NCI-H82 treated with DMSO at 0.1 percent for 48 hours (cell line): ENCODE data around the gene MMD2.
A peak's percentile ranks its signal among the peaks of the same experiment; 100 is the strongest.
"Not testable (repeated sequence)": the region's sequence is repeated elsewhere in the genome, so short reads cannot be mapped to it uniquely, and the experiment has no call there.

ENCODE experiments used
- DNase-seq: peaks from one replicate; lab custom pipeline; 2025; ENCODE audit not compliant: unreplicated experiment; lab: John Stamatoyannopoulos, UW

MMD2 gene, protein sequence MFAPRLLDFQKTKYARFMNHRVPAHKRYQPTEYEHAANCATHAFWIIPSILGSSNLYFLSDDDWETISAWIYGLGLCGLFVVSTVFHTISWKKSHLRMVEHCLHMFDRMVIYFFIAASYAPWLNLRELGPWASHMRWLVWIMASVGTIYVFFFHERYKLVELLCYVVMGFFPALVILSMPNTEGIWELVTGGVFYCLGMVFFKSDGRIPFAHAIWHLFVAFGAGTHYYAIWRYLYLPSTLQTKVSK

DNA sequence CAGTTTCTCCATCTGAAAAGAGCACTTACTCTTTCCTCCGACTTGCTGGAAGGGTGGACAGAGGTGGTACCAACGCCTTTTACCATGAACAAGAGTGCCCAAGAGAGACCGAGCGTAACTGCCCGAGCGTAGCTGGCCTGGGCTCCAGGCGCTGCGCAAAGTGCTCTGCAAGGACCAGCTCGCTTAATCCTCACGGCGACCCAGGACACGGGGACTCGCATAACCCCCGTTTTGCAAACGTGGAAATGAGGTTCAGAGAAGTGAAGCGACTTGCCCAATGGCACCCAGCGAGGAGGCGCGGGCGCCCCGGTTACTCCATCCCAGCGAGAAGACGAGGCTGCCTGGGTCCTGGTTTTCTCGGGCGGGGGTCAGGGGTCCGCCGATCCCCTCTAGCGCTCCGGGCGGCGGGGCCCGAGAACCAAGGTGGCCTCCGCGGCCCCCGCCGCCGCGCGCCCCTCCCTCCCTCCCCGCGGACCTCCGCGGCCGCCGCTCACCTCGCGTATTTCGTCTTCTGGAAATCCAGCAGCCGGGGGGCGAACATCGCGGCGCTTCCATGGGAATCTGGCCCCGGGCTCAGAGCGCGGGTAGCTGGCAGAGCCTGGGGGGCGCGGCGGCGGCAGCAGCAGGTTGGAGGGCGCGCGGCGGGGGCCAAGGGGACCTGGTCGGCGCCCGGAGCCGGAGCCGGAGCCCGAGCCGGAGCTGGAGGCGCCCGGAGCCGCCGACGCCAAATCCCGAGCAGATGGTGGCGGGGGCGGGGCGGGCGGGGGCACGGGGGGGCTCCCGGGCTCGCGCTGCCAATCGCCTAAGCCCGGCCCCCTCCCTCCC lies at the start of gene MMD2:
MMD2 (minus strand) TSS at position 711 of the 825 bp plus-strand sequence; CDS start at position 541, 170 bp downstream.
- DNase-seq = peak; percentile 23

DNA sequence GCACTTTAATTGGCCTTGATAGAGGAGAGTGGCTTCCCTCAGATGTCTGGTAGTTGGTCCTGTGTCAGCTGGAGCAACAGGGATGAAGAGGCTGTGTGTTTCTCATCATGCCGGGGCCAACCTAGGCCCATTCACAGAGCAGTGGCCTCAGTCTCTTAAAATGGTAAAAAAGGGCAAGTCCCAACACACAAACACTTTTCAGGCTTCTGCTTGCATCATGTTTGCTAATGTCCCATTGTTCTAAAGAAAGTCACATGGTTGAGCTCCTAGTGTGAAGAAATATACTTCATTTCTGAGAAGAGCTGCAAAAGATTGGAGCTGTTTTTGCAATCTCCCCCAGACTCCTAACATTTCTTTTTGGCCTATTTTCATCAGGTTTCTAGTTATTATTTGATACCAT lies 46.1 kb upstream of the MMD2 start:
- no peak for DNase-seq

DNA sequence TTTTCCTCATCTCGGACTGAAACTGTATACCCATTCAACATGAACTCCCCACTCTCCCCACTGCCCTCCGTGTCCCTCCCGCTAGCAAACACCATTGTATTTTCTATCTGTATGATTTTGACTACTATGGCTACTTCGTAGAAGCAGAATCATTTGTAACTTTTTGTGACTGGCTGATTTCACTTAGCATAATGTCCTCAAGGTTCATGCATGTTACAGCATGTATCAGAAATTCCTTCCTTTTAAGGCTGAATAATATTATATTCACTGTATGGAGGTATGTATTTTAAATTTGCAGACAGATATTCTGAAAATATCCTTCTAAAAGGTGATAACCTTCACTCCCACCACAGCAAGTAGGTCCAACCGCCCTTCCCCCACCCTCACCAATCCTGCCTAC lies 42.9 kb upstream of the MMD2 start:
- no peak for DNase-seq

DNA sequence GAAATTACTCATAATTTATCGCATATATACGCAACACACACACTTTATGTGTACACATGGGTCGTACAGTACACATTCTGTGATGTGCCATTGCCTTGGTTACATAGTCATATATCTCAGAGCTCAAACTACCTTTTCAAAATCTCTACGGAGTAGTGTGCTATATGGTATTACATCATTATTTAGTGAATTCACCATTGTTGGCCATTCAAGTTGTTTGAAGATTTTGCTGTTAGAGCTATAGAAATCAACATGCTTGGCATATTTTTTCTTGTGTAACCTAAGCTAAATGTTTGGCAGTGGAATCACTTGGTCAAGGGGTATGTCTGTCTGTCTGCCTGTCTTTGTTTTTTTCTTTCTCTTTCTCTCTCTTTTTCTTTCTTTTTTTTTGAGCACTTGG lies 42.0 kb upstream of the MMD2 start:
- DNase-seq = no peak

DNA sequence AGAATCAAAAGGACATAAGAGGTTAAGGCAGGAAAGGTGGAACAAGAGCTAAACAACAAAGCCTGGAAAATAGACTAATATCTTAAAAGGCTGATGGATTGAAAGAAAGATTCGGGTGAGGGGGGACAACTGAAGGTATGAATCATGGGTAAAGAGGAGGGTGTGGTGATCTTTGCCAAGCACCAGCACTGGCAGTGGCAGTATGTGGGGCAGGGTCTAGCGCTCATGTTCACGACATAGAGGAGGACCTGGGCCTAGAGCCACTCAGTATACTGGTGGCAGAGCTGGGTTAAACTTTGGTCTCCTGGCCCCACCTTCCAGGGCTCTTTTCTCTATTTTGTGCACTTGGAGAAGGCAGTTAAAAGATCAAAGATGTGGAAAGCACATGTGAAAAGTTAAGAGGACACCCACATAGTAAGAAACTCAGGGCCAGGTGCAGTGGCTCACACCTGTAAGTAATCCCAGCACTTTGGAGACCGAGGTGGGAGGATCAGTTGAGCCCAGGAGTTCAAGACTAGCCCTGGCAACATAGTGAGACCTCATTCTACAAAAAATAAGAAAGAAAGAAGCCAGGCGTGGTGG lies 40.5 kb upstream of the MMD2 start:
- DNase-seq = no peak

DNA sequence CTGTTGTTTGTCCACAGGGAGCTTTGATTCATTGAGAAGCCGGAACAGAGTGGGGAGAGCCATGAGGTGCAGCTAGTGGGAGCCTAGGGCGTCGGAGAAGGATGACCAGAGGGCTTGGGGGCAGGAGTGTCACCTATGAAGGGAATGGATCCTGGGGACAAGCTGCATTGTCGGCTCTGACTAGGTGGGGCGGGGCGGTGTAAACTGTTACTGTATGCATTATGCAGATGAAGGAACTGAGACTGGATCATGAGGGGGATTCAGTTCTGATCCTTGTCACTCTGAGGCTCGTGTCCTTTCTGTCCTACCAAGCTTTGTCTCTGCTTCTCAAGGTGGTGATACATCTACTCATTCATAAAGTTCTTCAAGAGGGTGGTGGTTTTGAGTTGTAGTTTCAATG lies 39.9 kb upstream of the MMD2 start:
- DNase-seq = no peak

DNA sequence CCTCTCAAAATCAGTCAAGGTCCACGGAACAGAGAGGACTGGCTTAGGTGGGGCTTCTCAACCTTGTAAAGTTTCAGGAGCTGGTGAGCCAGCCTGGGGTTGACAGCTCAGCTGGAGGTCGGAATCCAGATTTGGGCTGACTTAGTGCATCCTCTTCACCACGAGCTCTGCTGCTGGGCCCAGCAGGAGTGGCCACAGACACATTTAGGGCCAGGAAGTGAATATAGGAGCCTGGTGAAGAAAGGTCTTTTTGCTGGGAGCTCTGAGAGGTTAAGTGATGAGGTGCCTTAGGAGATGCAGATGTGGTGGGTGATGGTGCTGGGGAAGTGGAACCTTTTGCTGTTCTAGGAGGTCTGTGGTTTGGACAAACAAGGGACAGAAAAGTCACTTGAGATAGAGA lies 39.3 kb upstream of the MMD2 start:
- no peak for DNase-seq

DNA sequence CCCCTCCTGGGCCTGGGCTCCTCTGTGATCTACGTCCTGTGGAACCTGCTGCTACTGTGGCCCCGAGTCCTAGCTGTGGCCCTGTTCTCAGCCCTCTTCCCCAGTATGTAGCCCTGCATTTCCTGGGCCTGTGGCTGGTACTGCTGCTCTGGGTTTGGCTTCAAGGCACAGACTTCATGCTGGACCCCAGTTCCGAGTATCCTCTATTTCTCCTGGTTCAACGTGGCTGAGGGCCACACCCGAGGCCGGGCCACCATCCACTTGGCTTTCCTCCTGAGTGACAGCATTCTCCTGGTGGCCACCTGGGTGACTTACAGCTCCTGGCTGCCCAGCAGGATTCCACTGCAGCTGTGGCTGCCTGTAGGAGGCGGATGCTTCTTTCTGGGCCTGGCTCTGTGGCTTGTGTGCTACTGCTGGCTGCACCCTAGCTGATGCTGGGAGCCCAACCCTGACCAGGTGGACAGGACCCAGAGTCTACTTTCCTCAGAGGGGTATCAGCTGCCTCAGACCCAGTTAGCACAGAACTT lies 37.8 kb upstream of the MMD2 start:
- no peak for DNase-seq

DNA sequence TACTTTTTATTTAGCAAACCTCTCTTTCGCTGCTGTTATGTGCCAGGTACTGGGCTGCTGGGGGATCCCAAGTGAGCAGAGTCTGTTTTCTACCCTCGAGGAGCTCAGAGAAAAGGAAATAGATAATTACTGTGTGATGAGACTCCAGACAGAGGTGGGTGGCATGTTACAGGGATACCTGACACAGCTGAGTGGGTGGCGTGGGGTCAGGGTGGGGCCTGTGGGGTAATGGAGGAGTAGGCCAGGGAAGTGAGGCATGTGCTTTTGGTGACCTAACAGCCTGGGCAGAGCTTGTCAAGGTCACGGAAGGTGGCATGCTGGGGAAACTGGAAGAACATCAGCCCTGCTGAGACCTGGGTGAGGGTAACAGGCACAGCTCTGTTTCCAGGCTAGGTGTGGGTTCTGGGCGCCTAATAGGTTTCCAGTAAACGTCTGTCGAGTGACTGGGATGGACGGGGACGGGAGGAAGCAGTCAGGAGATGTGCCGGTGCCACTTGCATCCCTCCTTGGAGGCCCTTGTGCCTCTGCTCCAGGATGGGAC lies 36.5 kb upstream of the MMD2 start:
- no peak for DNase-seq

DNA sequence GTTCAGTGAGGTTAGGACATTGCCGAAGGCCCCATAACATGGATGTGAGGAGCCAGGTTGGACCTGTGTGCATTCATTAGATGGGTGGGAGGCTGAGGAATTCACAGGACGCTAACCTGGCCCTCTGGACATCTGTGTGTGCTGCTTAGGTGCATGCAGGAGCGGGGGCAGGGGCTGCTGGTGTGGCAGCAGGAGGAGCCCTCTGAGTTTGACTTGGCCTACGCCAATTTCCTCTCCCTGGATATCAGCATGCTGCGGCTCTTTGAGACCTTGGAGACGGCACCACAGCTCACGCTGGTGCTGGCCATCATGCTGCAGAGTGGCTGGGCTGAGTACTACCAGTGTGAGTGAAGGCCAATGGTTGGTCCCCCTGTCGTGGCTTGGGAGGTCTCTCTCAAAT lies 34.5 kb upstream of the MMD2 start:
- DNase-seq = no peak

DNA sequence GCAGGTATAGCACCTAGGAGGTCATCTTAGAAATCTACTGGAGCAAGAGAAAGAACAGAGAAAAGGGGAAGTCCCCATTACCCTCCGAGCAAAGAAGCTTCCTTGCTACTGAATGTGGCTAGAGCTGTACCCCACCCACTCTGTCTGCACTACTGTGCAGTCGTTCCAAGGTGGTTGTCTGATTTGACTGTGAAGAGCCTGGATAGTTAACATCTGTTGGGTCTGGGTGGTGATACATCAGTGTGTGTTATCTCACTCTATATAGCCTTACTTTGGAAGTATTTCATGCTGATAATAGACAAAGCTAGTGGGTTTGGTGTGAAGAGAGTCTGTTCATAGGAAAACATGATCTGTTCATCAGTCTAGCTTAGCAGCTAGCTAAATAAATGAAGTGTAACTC lies 23.8 kb upstream of the MMD2 start:
- DNase-seq = not testable (repeated sequence)

DNA sequence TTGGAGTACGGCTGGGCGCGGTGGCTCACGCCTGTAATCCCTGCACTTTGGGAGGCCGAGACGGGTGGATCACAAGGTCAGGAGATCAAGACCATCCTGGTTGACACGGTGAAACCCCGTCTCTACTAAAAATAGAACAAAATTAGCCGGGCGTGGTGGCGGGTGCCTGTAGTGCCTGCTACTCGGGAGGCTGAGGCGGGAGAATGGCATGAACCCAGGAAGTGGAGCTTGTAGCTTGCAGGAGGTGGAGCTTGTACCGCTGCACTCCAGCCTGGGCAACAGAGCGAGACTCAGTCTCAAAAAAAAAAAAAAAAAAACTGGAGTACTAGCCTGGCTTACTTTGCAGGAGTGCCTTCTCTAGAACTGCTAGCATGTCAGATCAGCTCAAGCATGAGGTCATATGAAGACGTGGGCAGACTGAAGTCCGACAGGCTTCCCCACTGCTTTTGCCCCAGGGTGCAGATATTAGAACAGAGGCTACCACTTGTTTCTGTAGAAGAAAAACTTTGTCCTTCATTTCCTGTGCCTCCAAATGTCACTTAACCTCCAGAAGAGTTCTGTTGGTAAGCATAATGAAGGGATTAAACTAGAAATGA lies 22.4 kb upstream of the MMD2 start:
- DNase-seq = not testable (repeated sequence)

DNA sequence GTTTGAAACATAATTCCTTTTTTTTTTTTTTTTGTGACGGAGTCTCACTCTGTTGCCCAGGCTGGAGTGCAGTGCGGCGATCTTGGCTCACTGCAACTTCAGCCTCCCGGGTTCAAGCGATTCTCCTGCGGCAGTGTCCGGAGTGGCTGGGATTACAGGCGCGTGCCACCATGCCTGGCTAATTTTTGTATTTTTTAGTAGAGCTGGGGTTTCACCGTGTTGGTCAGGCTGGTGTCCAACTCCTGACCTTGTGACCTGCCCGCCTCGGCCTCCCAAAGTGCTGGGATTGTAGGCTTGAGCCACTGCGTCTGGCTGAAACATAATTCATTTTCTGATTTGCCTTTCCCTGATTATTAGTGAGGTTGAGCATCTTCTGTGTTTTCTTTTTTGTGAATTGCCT lies 16.6 kb upstream of the MMD2 start:
- DNase-seq = not testable (repeated sequence)

DNA sequence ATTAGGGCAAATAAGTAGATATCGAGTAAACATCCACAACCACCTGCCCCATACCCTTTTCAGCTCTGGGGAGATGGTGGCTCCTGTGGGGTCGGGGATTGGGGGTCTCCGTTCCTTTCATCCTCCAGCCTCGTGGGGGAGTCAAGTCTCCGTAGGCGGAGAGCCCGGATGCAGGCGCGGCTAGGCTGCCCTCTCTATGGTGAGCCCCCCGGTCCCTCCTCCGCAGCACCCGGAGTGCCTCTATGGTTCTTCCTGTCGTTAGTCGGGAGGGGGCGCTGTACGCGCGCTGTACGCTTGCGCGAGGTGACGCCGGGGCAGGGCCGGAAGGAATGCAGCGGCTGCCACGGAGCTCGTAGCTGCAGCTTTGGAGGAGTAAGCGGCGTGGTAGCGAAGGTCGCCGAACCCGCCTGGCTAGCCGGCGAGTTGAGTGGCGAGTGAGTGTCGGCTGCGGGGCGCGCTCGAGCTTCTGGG lies 14.8 kb upstream of the MMD2 start:
- DNase-seq = peak; percentile 70

DNA sequence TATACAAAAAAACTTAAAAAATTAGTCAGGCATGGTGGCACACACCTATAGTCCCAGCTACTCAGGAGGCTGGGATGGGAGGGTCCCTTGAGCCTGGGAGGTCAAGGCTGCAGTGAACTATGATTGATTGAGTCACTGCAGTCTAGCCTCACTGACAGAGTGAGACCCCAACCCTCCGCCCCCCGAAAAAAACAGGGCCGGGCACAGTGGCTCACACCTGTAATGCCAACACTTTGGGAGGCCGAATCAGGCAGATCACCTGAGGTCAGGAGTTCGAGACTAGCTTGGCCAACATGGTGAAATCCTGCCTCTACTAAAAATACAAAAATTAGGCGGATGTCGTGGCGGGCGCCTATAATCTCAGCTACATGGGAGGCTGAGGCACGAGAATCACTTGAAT lies 13.5 kb upstream of the MMD2 start:
- DNase-seq = not testable (repeated sequence)

DNA sequence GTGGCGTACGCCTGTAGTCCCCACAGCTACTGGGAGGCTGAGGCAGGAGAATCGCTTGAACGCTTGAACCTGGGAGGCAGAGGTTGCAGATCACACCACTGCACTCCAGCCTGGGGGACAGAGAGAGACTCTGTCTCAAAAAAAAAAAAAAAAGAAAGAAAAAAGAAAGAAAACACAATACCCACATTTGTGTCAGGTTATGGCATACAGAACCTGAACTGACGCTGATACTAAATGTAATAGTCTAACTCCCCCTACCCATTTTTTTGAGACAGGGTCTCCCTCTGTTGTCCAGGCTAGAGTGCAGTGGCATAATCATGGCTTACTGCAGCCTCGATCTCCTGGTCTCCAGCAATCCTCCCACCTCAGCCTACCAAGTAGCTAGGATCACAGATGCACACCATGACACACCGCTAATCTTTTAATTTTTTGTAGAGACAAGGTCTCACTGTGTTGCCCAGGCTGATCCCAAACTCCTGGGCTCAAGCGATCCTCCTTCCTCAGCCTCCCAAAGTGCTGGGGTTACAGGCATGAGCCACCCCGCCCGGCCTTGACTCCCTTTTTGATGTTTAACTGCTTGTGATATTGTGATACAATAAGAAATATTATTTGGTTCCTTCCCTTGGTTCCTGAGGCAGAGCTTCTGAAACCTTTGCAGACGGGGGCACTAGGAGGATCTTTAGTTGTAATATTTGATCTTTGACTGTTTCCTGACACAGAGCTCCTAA lies 6.5 kb upstream of the MMD2 start:
- DNase-seq = no peak

DNA sequence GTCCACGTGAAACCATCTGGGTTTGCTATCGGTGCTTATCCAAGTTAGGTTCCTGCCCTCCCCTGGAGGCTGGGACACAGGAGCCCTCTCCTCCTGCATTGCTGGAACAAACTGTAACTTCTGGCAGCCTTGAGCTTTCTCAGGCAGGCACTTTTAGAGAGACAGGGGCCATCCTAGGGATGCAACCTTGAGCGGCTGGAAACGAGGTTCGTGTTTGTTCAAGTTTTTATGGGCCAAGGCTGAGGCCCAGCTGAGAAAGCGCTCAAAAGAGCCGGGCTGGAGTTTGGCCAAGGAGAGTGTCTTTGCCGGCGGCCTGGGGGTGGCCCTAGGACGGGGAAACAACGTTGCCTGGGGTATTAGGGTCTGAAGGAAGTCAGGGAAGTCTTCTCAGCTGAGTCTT lies 5.5 kb upstream of the MMD2 start:
- DNase-seq = no peak

DNA sequence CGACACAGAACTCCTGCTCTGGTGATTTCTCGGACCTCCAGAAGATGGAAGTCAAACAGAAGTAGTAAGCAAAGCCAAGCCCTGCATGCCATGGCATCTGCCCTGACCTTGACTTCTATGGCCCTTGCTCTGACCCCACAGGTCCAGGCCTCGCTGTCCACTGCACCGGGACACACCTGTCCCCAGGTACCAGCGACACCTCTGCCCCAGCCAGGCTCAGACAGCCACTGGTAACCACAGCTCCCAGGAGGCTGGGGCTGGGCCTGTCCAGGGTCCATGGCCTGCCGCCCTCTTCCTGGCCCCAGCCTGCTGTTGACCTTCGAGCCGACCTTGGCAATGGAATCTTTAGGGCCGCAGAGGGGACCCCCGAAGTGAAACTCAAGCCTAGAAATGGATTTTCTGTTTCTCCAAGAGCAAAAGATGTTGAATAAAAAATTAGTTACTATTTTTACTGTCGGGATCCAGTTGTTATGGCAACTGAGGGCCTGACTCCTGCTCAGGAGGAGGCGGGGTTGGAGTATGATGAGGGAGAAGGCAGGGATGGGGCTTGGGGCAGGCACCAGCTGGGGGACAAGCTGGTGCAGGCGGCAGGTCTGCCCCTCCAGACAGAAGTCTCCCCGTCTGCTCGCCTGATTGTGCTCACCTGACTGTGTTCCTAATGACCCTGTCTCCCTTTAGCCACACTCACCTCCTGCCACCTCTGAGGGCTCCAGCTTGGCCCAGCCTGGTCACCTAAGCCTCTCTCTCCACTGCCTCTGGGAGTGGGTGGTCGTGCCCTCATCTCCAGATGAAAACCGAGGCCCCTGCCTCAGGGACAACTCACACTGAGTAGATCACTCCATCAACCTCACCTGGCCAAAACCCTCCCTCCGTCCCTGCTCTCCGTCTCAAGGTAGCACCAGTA lies 4.1 kb upstream of the MMD2 start:
- no peak for DNase-seq

DNA sequence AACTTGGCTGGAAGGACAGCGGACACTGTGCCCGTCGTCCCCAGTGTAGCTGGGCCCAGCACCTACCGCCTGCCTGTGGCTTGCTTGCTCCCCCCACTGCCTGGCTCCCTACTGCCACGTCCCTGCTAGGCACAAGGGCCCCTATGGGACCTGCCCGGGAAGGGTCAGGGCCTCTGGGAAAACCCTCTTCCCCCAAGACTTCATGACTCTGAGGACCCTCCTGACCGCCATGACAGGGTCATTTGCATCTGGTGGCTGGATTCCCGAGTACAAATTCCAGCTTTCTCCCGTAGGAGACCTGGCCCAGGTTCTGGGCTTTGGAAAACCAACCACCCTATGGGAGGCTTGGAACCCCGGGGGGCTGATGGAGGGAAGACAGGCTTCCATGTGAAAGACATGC lies 1.4 kb upstream of the MMD2 start:
- DNase-seq = no peak

DNA sequence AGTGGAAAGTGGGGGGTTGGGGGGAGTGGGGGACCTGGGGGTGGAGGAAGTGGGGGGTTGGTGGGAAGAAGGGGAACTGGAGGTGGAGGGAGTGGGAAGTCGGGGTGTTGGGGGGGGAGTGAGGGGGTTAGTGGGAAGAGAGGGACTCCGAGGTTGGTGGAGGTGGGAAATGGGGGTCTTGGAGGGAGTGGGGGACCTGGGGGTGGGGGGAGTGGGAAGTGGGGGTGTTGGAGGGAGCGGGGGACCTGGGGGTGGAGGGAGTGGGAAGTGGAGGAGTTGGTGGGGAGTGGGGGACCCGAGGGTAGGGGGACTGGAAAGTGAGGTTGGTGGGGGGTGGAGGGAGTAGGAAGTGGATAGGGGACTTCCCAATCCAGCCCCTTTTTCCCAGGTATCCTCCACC lies 906 bp upstream of the MMD2 start:
- no peak for DNase-seq
